OCI-LY1 (cell line): ENCODE measurements around the gene SNX20.

Experiments used
- H2AFZ ChIP-seq: fragments of 200-600 bp; sonication (generic), shearing (Covaris generic); 2 replicates; pipeline ENCODE4 v1.6.0; 2014; ENCODE audit warnings: antibody characterized with exemption, mild to moderate bottlenecking, low read length
- H3F3A ChIP-seq: fragments of 200-600 bp; sonication (generic), shearing (Covaris generic); 2 replicates; pipeline ENCODE4 v1.6.0; 2014; ENCODE audit warnings: mild to moderate bottlenecking, antibody characterized with exemption, low read length, moderate library complexity; ENCODE audit not compliant: insufficient read depth
- H3K27ac ChIP-seq: fragments of 200-600 bp; sonication (generic); 2 replicates; pipeline ENCODE4 v1.5.1; 2014; ENCODE audit warnings: low read length, mixed run types, mild to moderate bottlenecking, low read depth; ENCODE audit not compliant: poor library complexity, severe bottlenecking
- H3K27me3 ChIP-seq: fragments of 200-600 bp; sonication (generic); 2 replicates; pipeline ENCODE4 v1.6.0; 2014; ENCODE audit warnings: antibody characterized with exemption, mild to moderate bottlenecking, low read length, moderate library complexity; ENCODE audit not compliant: insufficient read depth
- H3K36me3 ChIP-seq: fragments of 200-600 bp; sonication (generic); 2 replicates; pipeline ENCODE4 v1.6.1; 2014; ENCODE audit warnings: mild to moderate bottlenecking, antibody characterized with exemption, low read length, moderate library complexity, mixed read lengths; ENCODE audit not compliant: insufficient read depth
- H3K4me1 ChIP-seq: fragments of 200-600 bp; sonication (generic); 2 replicates; pipeline ENCODE4 v1.5.1; 2014; ENCODE audit warnings: mild to moderate bottlenecking, low read length, moderate library complexity; ENCODE audit not compliant: insufficient read depth, severe bottlenecking
- H3K4me2 ChIP-seq: fragments of 200-600 bp; sonication (generic), shearing (Covaris generic); 2 replicates; pipeline ENCODE4 v1.6.1; 2014; ENCODE audit warnings: low read length
- H3K4me3 ChIP-seq: fragments of 200-600 bp; sonication (generic); 2 replicates; pipeline ENCODE4 v1.5.1; 2014; ENCODE audit warnings: low read length, low read depth, mild to moderate bottlenecking, mixed read lengths; ENCODE audit not compliant: poor library complexity, severe bottlenecking
- H3K79me2 ChIP-seq: fragments of 200-600 bp; shearing (Covaris generic); 2 replicates; pipeline ENCODE4 v1.6.1; 2016; ENCODE audit warnings: mixed run types, low read length, mixed read lengths; ENCODE audit not compliant: insufficient read depth
- H3K9ac ChIP-seq: fragments of 200-600 bp; sonication (generic), shearing (Covaris generic); 2 replicates; pipeline ENCODE4 v1.6.1; 2014; ENCODE audit warnings: mild to moderate bottlenecking, low read length, mixed read lengths
- H3K9me2 ChIP-seq: fragments of 200-600 bp; sonication (generic), shearing (Covaris generic); 2 replicates; pipeline ENCODE4 v1.6.1; 2014; ENCODE audit warnings: low read depth, mild to moderate bottlenecking, low read length, mixed read lengths
- H3K9me3 ChIP-seq: fragments of 200-600 bp; shearing (Covaris generic); 2 replicates; pipeline ENCODE4 v1.6.1; 2014; ENCODE audit warnings: low read length, mixed read lengths
- H4K20me1 ChIP-seq: fragments of 200-600 bp; sonication (generic), shearing (Covaris generic); 2 replicates; pipeline ENCODE4 v1.6.0; 2016; ENCODE audit warnings: mild to moderate bottlenecking, low read length; ENCODE audit not compliant: insufficient read depth
- EZH2 ChIP-seq: fragments of 200-600 bp; sonication (generic), shearing (Covaris generic); IDR thresholded peaks from 2 replicates; pipeline ENCODE4 v1.8.0; 2017; ENCODE audit warnings: borderline replicate concordance, mixed run types, mild to moderate bottlenecking, antibody characterized with exemption, low read length, moderate library complexity, mixed read lengths
- TF ChIP-seq, protein P1 (sequence below): fragments of 200-600 bp; sonication (generic), shearing (Covaris generic); IDR thresholded peaks from 2 replicates; pipeline ENCODE4 v1.5.1; 2017; ENCODE audit warnings: mild to moderate bottlenecking, antibody characterized with exemption, low read length, moderate library complexity, mixed read lengths

The SNX20 gene

GRCh38 chr16:50711040-50711439, 29.9 kb upstream of the SNX20 start:
- TF ChIP-seq, protein P1, sequence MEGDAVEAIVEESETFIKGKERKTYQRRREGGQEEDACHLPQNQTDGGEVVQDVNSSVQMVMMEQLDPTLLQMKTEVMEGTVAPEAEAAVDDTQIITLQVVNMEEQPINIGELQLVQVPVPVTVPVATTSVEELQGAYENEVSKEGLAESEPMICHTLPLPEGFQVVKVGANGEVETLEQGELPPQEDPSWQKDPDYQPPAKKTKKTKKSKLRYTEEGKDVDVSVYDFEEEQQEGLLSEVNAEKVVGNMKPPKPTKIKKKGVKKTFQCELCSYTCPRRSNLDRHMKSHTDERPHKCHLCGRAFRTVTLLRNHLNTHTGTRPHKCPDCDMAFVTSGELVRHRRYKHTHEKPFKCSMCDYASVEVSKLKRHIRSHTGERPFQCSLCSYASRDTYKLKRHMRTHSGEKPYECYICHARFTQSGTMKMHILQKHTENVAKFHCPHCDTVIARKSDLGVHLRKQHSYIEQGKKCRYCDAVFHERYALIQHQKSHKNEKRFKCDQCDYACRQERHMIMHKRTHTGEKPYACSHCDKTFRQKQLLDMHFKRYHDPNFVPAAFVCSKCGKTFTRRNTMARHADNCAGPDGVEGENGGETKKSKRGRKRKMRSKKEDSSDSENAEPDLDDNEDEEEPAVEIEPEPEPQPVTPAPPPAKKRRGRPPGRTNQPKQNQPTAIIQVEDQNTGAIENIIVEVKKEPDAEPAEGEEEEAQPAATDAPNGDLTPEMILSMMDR, result no peak
- TF ChIP-seq EZH2, result no peak
- no peak overlapping the region for H3K4me2 ChIP-seq

GRCh38 chr16:50709980-50710379, 28.9 kb upstream of the SNX20 start:
- Histone ChIP-seq H3K9me2 (no peaks in the 10 kb centered on the region), H3K4me2 (no peak overlapping the region), H3K4me1 (no peaks in the 10 kb centered on the region), H3K79me2 (no peaks in the 10 kb centered on the region), H2AFZ (no peak overlapping the region), H3K36me3 (no peaks in the 10 kb centered on the region), H4K20me1 (no peaks in the 10 kb centered on the region), H3K27me3 (no peaks in the 10 kb centered on the region), H3F3A (no peaks in the 10 kb centered on the region), H3K27ac (no peak overlapping the region), H3K4me3 (no peak overlapping the region), H3K9ac (no peak overlapping the region), H3K9me3 (peaks cover 3% of the 10 kb centered on the region)
- TF ChIP-seq, protein P1, result no peak
- TF ChIP-seq EZH2, result no peak

More at GRCh38 chr16:50711040-50711439, 29.9 kb upstream of the SNX20 start:
- Histone ChIP-seq H3K4me1 (no peaks in the 10 kb centered on the region), H3K9ac (no peak overlapping the region), H3K27me3 (no peaks in the 10 kb centered on the region), H3K27ac (no peak overlapping the region), H3K9me2 (no peaks in the 10 kb centered on the region), H3K4me3 (no peak overlapping the region), H3K36me3 (no peaks in the 10 kb centered on the region), H4K20me1 (no peaks in the 10 kb centered on the region), H3F3A (no peaks in the 10 kb centered on the region), H2AFZ (no peak overlapping the region), H3K9me3 (no peaks in the 10 kb centered on the region), H3K79me2 (no peaks in the 10 kb centered on the region)

DNA sequence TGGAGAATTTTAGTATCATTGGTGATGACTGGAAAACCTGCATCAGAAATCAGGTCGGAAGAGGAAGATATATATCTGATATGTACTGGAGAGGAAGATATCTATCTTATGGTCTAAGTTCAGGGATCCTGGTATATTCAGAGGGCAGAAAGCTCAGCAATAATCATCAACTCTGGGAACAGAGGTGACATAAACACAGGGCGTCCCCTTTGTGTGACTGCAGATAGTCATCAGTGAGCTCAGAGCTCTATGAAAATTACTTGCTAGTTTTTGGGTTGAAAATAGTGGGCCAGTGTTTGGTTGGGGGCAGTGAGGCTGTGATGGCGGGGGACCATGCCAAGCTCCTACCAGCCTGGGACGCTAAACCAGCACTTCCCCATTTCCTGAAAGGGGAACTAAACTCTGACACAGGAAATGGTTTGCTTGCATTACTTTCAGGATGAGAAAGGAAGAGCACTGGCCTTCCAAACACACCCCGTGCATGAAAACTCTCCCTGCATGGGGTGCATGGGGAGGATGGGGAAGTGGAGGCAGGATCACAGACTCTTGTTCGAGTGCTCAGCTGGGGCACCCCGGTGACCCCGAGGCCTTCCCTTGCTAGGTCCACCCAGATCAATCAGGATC, 28.1 kb upstream of the SNX20 start:
- Histone ChIP-seq H3K36me3 (no peaks in the 10 kb centered on the region), H3K9me3 (peaks cover 7% of the 10 kb centered on the region), H3K27ac (no peak overlapping the region), H3K4me2 (no peak overlapping the region), H3K79me2 (no peaks in the 10 kb centered on the region), H2AFZ (no peak overlapping the region), H3K4me1 (no peaks in the 10 kb centered on the region), H4K20me1 (no peaks in the 10 kb centered on the region), H3K9ac (no peak overlapping the region), H3K27me3 (no peaks in the 10 kb centered on the region), H3F3A (no peaks in the 10 kb centered on the region), H3K9me2 (no peaks in the 10 kb centered on the region), H3K4me3 (no peak overlapping the region)
- no peak for TF ChIP-seq EZH2
- TF ChIP-seq, protein P1, result no peak
